ENCODE measurements around the gene LRP6.
"Not testable (repeated sequence)": the region's sequence is repeated elsewhere in the genome, so short reads cannot be mapped to it uniquely, and the experiment has no call there.

Gene LRP6

DNA sequence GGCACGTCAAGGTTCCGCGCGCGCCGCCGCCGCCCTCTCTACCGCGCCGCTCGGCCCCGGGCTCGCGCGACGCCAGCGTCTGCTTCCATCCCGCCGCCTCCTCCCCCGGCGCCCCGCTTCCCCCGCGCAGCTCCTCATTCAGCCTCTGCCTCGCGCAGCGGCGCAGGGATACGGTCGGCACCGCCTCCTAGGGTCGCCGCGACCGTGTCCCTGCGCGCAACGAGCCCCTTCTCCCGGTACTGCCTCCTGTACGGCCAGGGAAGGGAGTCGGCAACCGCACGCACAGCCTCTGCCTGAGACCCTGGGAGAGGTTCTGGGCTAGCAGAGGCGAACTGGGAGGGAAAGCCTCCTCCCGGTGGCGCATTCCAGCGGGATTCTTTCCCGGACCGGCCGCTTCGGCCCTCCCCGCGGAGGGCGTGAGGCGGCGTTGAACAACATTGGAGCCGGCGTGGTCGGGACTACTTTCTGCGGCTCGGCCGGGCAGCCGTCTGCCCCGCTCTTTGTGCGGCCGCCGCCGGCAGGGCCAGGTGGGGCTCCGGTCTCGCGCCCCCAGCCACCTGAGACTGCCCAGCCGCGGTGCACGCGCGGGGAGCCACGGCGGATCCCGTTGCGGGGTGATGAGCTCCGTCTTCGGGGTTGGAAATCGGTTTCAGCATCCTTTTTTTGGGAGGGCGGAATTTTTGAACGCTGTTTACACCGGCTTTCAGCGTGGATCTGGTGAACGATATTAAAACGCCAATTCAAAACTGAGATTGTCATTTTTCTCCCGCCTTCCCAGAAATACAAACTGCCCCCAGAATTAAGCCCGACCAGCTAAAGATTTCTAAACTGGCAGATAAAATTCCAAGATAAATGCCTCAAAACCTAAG lies at the start of gene LRP6:
LRP6 (minus strand) TSS at position 172 of the 869 bp plus-strand sequence. CDS start 309 bp downstream, outside the sequence.
- DNase-seq = peak; percentile 77

GRCh38 chr12:12315838-12316237 lies 49.0 kb upstream of the LRP6 start:
- DNase-seq = no peak

GRCh38 chr12:12310695-12311094 lies 43.9 kb upstream of the LRP6 start:
- DNase-seq = not testable (repeated sequence)

- no peak for DNase-seq
Measured at GRCh38 chr12:12305568-12306300, 38.9 kb upstream of the LRP6 start.

GRCh38 chr12:12302976-12303375 lies 36.1 kb upstream of the LRP6 start:
- DNase-seq = no peak

- no peak for DNase-seq
Measured at GRCh38 chr12:12301122-12301521, 34.3 kb upstream of the LRP6 start.

GRCh38 chr12:12297201-12297830 lies 30.5 kb upstream of the LRP6 start:
- no peak for DNase-seq

DNA sequence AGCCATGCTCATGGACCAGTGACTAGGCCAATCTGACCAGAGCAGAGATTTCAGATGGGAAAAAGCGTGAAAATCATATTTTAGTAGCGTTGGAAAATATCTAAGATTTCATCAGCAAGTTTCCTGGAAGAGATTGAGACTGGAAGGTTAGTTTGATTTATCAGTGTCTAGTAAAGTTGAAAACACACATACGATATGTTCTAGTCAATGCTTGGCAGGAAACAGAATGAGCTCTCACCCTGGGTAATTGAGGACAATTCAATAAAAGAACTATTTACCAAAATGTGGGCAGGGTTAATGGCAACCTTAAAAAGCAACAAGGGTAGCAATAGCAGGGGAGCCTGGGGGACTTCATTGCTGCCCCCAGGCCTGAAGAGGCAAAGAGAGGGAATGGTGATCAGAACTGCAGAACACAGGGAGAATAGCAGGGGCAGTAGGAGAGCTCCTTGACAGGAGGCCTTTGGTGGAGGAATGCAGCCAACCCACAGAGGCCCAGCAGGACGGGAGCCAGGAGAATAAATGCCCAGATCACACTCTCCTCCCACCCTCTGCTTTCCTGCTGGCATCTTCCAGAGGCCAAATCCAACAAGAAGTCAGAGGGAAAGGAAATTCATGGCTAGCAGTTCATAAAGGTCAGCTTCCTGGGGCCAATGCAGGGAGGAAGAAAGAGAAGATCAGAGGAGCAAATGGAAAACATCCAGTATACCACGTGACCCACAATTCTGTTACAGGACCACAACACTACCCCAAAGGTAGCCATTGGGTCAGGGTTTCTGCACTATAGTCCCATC lies 27.6 kb upstream of the LRP6 start:
- DNase-seq = no peak

DNA sequence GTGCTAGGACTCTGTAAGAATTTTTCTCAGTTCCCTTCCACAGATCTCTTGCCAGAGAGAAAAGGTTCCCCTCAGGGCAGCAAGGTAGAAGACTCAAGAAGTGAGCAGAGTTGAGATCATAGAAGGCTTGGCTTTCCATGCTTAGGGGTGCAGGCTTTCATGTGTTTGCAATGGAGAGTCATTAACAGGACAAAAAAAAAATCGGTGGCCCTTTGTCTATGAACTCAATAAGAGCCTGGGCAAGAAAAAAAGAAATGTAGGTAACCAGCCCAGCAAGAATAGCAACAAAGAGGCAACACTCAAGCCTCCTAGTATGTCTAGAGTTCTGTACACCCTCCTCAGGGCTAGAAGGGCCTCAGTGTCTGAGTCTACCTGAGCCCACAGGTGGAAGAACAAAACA lies 23.4 kb upstream of the LRP6 start:
- no peak for DNase-seq

- no peak for DNase-seq
Measured at GRCh38 chr12:12286441-12286840, 19.6 kb upstream of the LRP6 start.

DNA sequence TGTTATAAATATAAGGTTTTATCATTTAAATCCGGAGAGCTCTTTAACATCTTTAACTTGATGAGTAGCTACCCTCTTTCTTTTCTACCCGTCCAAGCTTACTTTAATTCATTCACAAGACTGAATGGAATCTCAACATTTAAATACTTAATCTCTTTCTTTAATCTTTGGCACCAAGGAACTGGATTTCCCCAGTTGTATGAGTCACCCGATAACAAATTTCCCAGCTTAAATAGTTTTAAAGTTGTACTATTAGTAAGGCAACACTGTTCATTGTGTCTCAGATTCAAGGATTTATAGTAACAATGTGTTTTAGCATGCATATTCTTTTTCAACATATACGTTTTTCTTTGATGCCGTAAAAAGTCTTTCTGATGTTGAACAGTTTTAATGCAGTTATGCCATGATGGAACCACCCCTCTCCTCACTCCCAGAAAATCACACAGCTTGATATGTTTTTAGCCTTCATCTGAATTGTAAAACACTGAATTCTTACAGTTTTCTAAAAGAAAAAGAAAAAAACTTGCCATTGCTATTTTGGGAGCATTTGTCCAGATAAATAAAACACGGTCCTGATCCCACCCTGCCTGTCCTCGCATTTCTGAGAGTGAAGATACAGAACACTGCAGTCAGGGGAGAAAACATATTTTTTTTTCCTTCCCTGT lies 16.0 kb upstream of the LRP6 start:
- DNase-seq = no peak

GRCh38 chr12:12282202-12282601 lies 15.4 kb upstream of the LRP6 start:
- DNase-seq = no peak

DNA sequence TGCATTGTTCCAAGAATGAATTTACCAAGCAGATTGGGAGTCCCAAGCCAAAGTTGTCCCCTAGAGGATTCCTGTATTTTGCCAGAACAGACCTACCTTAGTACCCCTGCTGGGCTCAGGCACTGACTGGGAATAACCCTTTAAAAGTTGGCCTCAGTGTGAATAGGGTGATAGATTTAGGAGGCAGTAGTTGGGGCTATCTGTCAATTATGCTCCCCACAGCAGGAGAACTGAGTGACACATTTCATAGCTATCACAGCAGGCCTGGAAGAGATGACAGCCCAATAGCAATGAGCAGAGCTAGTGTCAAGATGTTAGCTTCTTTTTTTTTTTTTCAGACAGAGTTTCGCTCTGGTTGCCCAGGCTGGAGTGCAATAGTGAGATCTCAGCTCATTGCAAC lies 14.3 kb upstream of the LRP6 start:
- no peak for DNase-seq

DNA sequence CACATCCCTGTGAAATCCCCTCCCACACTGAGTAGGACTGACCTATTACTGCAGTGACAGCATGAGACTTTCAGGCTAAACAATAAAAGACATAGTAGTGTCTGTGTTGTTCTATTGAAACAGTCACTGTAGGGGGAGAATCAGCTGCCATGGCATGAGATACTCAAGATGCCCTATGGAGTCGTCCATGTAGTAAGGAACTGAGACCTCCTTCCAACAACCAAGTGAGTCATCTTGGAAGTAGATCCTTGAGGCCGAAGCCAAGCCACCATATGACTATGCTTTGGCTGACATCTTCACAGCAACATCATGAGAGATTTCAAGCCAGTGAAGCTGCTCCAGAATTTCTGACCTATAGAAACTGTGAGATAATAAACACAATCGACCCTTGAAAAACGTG lies 12.1 kb upstream of the LRP6 start:
- no peak for DNase-seq

DNA sequence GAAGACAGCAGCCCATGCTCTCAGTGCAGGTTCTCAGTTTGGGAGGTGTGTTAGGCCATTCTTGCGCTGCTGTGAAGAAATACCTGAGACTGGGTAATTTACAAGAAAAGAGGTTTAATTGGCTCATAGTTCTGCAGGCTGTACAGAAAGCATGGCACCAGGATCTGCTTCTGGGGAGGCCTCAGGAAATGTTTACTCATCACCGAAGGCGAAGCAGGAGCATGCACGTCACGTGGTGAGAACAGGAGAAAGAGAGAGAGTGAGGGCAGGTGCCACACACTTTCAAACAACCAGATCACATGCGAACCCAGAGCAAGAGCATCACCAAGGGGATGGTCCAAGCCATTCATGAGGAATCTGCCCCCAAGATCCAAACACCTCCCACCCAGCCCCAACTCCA lies 9.0 kb upstream of the LRP6 start:
- DNase-seq = no peak

DNA sequence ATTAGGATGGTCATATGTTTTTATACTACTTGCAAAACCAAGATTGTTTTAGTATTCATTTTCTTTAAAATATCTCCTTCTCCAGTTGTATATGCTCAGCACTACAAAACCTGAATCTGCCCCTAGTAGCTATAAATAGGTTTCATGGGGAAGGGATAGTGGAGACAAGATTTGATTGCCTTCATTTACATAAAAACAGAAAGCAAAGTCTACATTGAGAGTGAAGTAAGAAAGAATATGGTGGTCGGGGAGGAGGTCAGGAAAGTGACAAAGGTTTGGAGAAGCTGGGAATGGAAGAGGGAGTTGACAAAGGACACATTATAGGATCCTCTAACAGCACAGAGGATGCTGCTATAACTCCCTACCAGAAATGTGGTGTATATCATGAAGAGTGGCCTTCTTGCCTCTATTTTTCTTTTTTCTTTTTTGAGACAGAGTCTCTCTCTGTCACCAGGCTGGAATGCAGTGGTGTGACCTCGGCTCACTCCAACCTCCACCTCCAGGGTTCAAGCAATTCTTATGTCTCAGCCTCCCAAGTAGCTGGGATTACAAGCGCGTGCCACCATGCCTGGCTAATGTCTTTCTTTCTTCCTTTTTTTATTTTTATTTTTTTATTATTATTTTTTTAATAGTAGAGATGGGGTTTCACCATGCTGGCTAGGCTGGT lies 6.6 kb upstream of the LRP6 start:
- no peak for DNase-seq

GRCh38 chr12:12272869-12273268 lies 6.0 kb upstream of the LRP6 start:
- DNase-seq = no peak

GRCh38 chr12:12270226-12270625 lies 3.4 kb upstream of the LRP6 start:
- no peak for DNase-seq

DNA sequence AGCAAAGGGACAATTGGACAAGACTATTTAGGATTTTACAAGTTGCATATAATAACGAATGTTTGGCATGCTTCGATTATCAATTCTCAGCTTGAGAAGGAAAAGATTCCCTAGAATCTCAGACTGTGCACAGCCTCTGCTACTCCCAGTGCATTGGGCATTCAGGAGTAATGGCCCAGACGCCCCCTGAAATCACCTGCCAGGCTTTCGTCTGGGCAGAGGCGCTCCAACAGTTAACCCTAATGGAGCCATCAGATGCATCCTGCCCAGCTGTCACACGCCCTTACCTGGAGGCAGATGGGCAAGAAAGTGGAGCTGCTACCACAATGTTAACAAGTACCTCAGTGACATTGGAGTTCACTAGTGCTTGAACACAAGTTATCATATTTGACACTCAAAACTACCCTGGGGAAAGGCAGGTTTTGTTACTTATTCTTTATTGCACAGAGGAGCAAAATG lies 927 bp upstream of the LRP6 start:
- no peak for DNase-seq

- no peak for DNase-seq
Measured at GRCh38 chr12:12266389-12266872, 413 bp downstream of the LRP6 start.

DNA sequence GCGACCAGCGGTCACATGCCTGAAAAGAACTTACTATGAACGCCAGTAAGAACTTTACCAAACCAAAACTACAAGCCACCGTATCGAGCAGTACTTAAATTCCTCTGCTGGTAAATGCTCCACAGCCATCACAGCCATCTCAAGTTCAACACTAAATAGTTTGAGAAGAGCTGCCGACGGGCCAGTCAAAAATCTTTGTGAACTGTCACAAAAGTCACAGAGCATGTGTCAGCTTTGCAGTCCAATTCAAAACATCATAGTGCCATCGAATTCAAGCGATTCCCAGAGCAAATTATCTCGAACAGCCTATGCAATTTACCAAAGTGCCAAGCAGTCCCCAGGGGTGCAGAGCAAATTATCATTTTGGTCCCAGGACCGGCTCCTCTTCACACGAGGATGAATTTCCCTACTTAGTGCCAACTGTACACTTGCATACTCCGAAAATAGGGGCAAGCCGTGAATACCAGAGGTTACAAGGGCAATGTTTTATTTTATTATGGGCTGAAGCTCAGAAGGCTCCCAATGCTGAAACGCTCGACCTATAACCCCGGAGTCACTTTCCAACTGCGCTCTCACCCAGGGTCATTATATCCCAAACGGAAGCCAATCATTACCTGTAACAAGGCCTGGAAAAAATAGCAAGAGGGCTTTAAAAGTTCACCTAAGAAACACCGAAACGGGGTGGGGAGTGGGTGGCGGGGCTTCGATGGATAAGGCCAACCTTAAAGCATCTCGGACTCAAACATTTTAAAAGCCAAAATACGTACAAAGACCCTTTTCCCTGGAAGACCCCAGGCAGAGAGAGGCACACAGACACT lies 1.1 kb downstream of the LRP6 start:
- DNase-seq = peak; percentile 3
